Transverse colon (tissue), 3 donors: ENCODE data around the gene CFAP61.

Experiments used
- CTCF ChIP-seq, 5 experiments: fragments of 200-600 bp in 3 of 5; fragments of 450-650 bp in 2 of 5; sonication (generic) in 3 of 5; IDR thresholded peaks; 1 replicate in 2 of 5; 2 replicates in 3 of 5; pipeline ENCODE4 v1.5.1; 2016 to 2017; ENCODE audit warnings: antibody characterized with exemption in 5 of 5, inconsistent platforms in 3 of 5, mild to moderate bottlenecking in 2 of 5, moderate library complexity in 1 of 5
- EP300 ChIP-seq: sonication (generic); formaldehyde crosslinking; IDR thresholded peaks from one replicate; pipeline ENCODE4 v1.6.1; 2017; ENCODE audit warnings: antibody characterized with exemption, low read depth
- POLR2A ChIP-seq: fragments of 450-650 bp; IDR thresholded peaks from one replicate; pipeline ENCODE4 v1.6.1; 2016; ENCODE audit warnings: antibody characterized with exemption, mild to moderate bottlenecking, moderate library complexity

- no peak for TF ChIP-seq CTCF (IDR thresholded peaks at IDR 0.05)
- TF ChIP-seq POLR2A, result no peak
- TF ChIP-seq EP300, result no peak
Observed at GRCh38 chr20:20289331-20289730, 237.0 kb downstream of the CFAP61 start.
